ENCODE measurements around the gene GNB4. TPM values are rescaled to one million over a fixed set of nuclear protein-coding genes. Genes with fewer than 3 reads are reported as not detected.

Gene GNB4
- total RNA-seq, 4 donors from 2014 or later, result 18.2 to 110 (median 47.8) TPM

GRCh38 chr3:179391906-179392305, 59.4 kb downstream of the GNB4 start:
- Histone ChIP-seq H3K27me3 (no peaks in the 10 kb centered on the region), H3K9me3 (no peaks in the 10 kb centered on the region), H3K4me3 (no peak overlapping the region), H3K36me3 (peaks cover 0 to 2% of the 10 kb centered on the region in 2 donors), H3K27ac (no peak overlapping the region), H3K4me1 (no peaks in the 10 kb centered on the region)
- TF ChIP-seq, protein P1, sequence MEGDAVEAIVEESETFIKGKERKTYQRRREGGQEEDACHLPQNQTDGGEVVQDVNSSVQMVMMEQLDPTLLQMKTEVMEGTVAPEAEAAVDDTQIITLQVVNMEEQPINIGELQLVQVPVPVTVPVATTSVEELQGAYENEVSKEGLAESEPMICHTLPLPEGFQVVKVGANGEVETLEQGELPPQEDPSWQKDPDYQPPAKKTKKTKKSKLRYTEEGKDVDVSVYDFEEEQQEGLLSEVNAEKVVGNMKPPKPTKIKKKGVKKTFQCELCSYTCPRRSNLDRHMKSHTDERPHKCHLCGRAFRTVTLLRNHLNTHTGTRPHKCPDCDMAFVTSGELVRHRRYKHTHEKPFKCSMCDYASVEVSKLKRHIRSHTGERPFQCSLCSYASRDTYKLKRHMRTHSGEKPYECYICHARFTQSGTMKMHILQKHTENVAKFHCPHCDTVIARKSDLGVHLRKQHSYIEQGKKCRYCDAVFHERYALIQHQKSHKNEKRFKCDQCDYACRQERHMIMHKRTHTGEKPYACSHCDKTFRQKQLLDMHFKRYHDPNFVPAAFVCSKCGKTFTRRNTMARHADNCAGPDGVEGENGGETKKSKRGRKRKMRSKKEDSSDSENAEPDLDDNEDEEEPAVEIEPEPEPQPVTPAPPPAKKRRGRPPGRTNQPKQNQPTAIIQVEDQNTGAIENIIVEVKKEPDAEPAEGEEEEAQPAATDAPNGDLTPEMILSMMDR (IDR thresholded peaks at IDR 0.05), result no peak
- DNase-seq, result no peak
- intact Hi-C loops (cut with DNase I; ENCODE audit: low total_unique reads), result no loop called here

- Histone ChIP-seq H3K9me3 (no peaks in the 10 kb centered on the region), H3K36me3 (no peaks in the 10 kb centered on the region), H3K4me1 (no peaks in the 10 kb centered on the region), H3K4me3 (no peak overlapping the region), H3K27me3 (no peaks in the 10 kb centered on the region), H3K27ac (no peak overlapping the region)
- TF ChIP-seq POLR2A (IDR thresholded peaks at IDR 0.05), result no peak
- TF ChIP-seq, protein P1 (IDR thresholded peaks at IDR 0.05), result no peak
- intact Hi-C loops (cut with DNase I; ENCODE audit: low total_unique reads), result no loop called here
- DNase-seq, result no peak
Observed at GRCh38 chr3:179376474-179376873, 74.8 kb downstream of the GNB4 start.

DNA sequence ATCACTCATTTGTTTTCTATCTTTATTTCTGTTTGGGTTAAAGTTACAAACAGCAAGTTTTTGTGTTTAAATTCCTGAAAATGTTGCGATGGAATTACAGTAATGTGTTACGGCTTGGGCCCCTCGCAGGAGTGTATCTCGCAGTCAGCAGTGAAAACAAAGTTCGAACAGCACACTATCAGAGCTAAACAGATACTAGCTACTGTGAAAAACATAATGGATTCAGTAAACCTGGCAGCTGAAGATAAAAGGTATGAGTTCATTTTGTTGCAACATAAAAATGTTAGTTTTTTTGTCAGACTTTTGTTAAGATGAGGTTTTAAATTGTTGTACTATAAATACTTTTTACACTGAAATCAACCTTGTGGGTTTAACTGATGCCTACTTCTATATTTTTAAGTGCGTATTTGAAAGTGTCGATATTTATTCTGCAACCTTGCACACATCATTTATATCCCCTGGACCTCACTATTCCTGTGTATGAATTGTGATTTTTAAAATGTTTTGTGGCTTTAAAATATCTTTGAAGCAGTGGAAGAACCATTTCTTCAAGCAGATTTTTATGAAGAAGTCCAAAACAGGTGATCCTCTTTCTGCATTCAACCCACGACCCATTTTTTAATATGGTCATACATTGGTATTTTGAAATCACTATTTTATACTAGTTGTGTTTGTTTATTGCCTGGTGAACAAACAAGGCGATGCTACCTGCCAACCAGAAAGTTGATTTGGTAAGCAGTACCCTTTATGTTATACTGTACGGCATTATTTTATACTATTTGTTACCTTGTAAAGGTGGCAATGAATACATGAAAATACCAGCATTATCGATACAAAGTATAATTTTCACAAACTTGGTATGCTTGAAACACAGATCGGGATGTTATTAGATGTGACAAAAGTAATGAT, 75.9 kb downstream of the GNB4 start:
- H3K36me3 ChIP-seq, result no peaks in the 10 kb centered on the region
- no peak for TF ChIP-seq POLR2A (IDR thresholded peaks at IDR 0.05)
- TF ChIP-seq, protein P1 (IDR thresholded peaks at IDR 0.05), result no peak
- no peak overlapping the region for H3K4me3 ChIP-seq
- no peaks in the 10 kb centered on the region for H3K27me3 ChIP-seq
- no peak overlapping the region for H3K27ac ChIP-seq
- no peaks in the 10 kb centered on the region for H3K4me1 ChIP-seq
- intact Hi-C loops (cut with DNase I; ENCODE audit: low total_unique reads), result no loop called here
- DNase-seq, result no peak
- no peaks in the 10 kb centered on the region for H3K9me3 ChIP-seq

- Histone ChIP-seq H3K4me3 (no peak overlapping the region), H3K4me1 (no peaks in the 10 kb centered on the region), H3K27me3 (no peaks in the 10 kb centered on the region), H3K27ac (no peak overlapping the region), H3K36me3 (no peaks in the 10 kb centered on the region), H3K9me3 (no peaks in the 10 kb centered on the region)
- TF ChIP-seq, protein P1 (IDR thresholded peaks at IDR 0.05), result no peak
- no peak for TF ChIP-seq POLR2A (IDR thresholded peaks at IDR 0.05)
- DNase-seq, result no peak
- intact Hi-C loops (cut with DNase I; ENCODE audit: low total_unique reads), result no loop called here
Observed at GRCh38 chr3:179373938-179374337, 77.3 kb downstream of the GNB4 start.

DNA sequence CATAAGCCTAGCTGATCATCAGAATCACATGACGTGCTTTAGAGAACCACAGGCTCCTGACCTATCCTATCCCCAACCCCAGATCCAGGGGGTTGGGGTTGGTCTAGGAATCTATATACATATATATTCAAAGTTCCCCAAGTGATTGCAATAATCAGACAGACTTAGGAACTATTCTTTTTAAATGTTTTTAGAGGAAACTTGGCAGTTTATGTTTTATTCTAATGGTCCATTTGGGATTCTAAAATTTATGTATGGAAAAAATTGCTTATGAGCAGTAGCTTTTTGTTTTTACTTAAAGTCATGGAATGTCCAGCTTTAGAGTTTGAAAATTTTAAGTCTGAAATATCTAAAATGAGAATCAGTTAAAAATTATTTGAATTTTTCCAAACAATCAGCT, 81.6 kb downstream of the GNB4 start:
- H3K36me3 ChIP-seq, result no peaks in the 10 kb centered on the region
- no peaks in the 10 kb centered on the region for H3K4me1 ChIP-seq
- no peaks in the 10 kb centered on the region for H3K9me3 ChIP-seq
- intact Hi-C loops (cut with DNase I; ENCODE audit: low total_unique reads), result no loop called here
- H3K27ac ChIP-seq, result no peak overlapping the region
- H3K4me3 ChIP-seq, result no peak overlapping the region
- DNase-seq, result no peak
- TF ChIP-seq, protein P1 (IDR thresholded peaks at IDR 0.05), result no peak
- no peak for TF ChIP-seq POLR2A (IDR thresholded peaks at IDR 0.05)
- H3K27me3 ChIP-seq, result no peaks in the 10 kb centered on the region
